A673 (cell line): ENCODE measurements around the gene DGKH. TPM values are rescaled to one million over a fixed set of nuclear protein-coding genes. Genes with fewer than 3 reads are reported as not detected.

Experiments
- BruUV-seq: library from RNA; stranded (reverse); fragments of 400-500 nt; replicated peaks from 2 replicates; lab custom pipeline; 2021; lab: Mats Ljungman, UMichigan
- CTCF ChIA-PET: fragments of 300-600 bp; sonication (Branson Sonifier 250); formaldehyde crosslinking; loops from one replicate; lab custom pipeline; 2022; ENCODE audit warnings: antibody characterized with exemption; lab: Charles Lee
- POLR2A ChIA-PET: fragments of 300-600 bp; sonication (Branson Sonifier 250); formaldehyde crosslinking; loops from one replicate; lab custom pipeline; 2022; ENCODE audit warnings: antibody characterized with exemption; ENCODE audit not compliant: low non-redundant PET; lab: Charles Lee
- DNase-seq: peaks from one replicate; pipeline ENCODE4 v3.0.0-alpha.2; 2015; ENCODE audit warnings: low spot score
- H3K27ac ChIP-seq: fragments of 200-600 bp; sonication (generic); 2 replicates; pipeline ENCODE4 v1.5.1; 2016; ENCODE audit warnings: mixed run types, low read depth, mild to moderate bottlenecking, mixed read lengths, antibody characterized with exemption, low read length; ENCODE audit not compliant: poor library complexity, severe bottlenecking
- H3K27me3 ChIP-seq: fragments of 200-600 bp; sonication (generic); replicated peaks from 2 replicates; pipeline ENCODE4 v1.6.1; 2017; ENCODE audit warnings: mixed run types, low read depth, mild to moderate bottlenecking, mixed read lengths, antibody characterized with exemption, low read length; ENCODE audit not compliant: insufficient read depth, poor library complexity
- H3K36me3 ChIP-seq: fragments of 200-600 bp; sonication (generic); 2 replicates; pipeline ENCODE4 v1.6.1; 2016; ENCODE audit warnings: mixed run types, mild to moderate bottlenecking, mixed read lengths, antibody characterized with exemption, low read length; ENCODE audit not compliant: insufficient read depth, poor library complexity, severe bottlenecking
- H3K4me1 ChIP-seq: fragments of 200-600 bp; sonication (generic); 2 replicates; pipeline ENCODE4 v1.6.1; 2017; ENCODE audit warnings: mixed run types, mild to moderate bottlenecking, mixed read lengths, antibody characterized with exemption, low read length; ENCODE audit not compliant: insufficient read depth, poor library complexity, severe bottlenecking
- H3K4me3 ChIP-seq: fragments of 200-600 bp; sonication (generic); 2 replicates; pipeline ENCODE4 v1.5.1; 2016; ENCODE audit warnings: low read depth, mixed run types, mild to moderate bottlenecking, mixed read lengths, low read length; ENCODE audit not compliant: poor library complexity, severe bottlenecking
- H3K9me3 ChIP-seq: fragments of 200-600 bp; sonication (generic); 2 replicates; pipeline ENCODE4 v1.6.1; 2016; ENCODE audit warnings: mixed run types, low read depth, mild to moderate bottlenecking, mixed read lengths, antibody characterized with exemption, low read length; ENCODE audit not compliant: poor library complexity, severe bottlenecking
- CTCF ChIP-seq: fragments of 300-800, 200-600 bp; sonication (generic); conservative IDR thresholded peaks from 2 replicates; pipeline ENCODE4 v1.5.1; 2017; ENCODE audit warnings: low read depth, mild to moderate bottlenecking, antibody characterized with exemption, low read length, moderate library complexity, mixed read lengths
- EZH2 ChIP-seq: fragments of 200-600 bp; sonication (generic); IDR thresholded peaks from 2 replicates; pipeline ENCODE4 v1.6.1; 2017; ENCODE audit warnings: borderline replicate concordance, low read depth, mild to moderate bottlenecking, mixed read lengths, antibody characterized with exemption, low read length; ENCODE audit not compliant: poor library complexity, severe bottlenecking
- intact Hi-C: fragments of 100-400 bp; cut with micrococcal nuclease; formaldehyde crosslinking; loops from one replicate; pipeline ENCODE4 v1.10.0; 2022; ENCODE audit not compliant: unreplicated experiment
- total RNA-seq: library from RNA; stranded (reverse); gene quantifications from 2 replicates; pipeline ENCODE4 v1.2.3, GENCODE V29; 2021

DGKH gene
- total RNA-seq, 1 experiment from 2014 or later = 13.8 TPM

- peaks cover 3% of the 10 kb centered on the region for H3K4me1 ChIP-seq
- POLR2A ChIA-PET = no interaction called here
- CTCF ChIA-PET = no interaction called here
- H3K27ac ChIP-seq = no peak overlapping the region
- no peak overlapping the region for H3K4me3 ChIP-seq
- no peak for DNase-seq
- H3K27me3 ChIP-seq = no peaks in the 10 kb centered on the region
- no peaks in the 10 kb centered on the region for H3K9me3 ChIP-seq
- intact Hi-C loops = no loop called here
- TF ChIP-seq EZH2 (no peak), CTCF (no peak)
- H3K36me3 ChIP-seq = no peaks in the 10 kb centered on the region
- no TSS peak for BruUV-seq
Observed at GRCh38 chr13:42259515-42259914, 211.1 kb downstream of the DGKH start.

DNA sequence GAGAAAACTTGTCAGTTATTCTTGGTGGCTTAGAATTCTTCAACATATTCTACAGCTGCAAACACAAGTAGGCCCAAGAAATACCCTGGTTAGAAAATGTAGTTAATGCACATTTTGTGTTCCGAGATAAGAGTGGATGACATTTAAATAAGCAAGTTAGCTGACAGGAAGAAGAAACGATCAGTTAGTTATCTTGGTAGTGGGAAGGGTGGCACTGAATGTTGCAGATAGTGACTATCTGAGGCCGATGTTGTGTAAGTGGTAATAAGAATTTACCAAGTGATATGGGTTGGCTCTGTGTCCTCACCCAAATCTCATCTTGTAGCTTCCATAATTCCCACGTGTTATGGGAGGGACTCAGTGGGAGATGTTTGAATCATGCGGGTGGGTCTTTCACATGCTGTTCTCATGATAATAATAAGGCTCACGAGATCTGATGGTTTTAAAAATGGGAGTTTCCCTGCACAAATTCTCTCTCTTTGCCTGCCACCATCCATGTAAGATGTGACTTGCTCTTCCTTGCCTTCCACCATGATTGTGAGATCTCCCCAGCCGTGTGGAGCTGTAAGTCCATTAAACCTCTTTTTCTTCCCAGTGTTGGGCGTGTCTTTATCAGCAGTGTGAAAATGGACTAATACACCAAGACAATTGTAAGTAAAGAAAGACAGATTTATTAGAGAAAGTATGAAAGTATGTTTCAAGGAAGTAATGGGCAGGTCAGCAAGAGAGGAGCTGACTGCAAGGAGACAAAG is 212.6 kb downstream of the DGKH start:
- POLR2A ChIA-PET = no interaction called here
- Histone ChIP-seq H3K36me3 (no peaks in the 10 kb centered on the region), H3K27me3 (no peaks in the 10 kb centered on the region), H3K27ac (no peak overlapping the region), H3K4me3 (no peak overlapping the region), H3K4me1 (peaks cover 12% of the 10 kb centered on the region), H3K9me3 (no peaks in the 10 kb centered on the region)
- CTCF ChIA-PET = no interaction called here
- TF ChIP-seq EZH2 (no peak), CTCF (no peak)
- intact Hi-C loops = no loop called here
- no peak for DNase-seq
- no TSS peak for BruUV-seq

- TF ChIP-seq CTCF (no peak), EZH2 (no peak)
- POLR2A ChIA-PET = no interaction called here
- H3K4me1 ChIP-seq = peaks cover 21% of the 10 kb centered on the region
- no TSS peak for BruUV-seq
- no peak overlapping the region for H3K4me3 ChIP-seq
- H3K27me3 ChIP-seq = no peaks in the 10 kb centered on the region
- peak; percentile 75 for DNase-seq
- peaks cover 11% of the 10 kb centered on the region for H3K9me3 ChIP-seq
- H3K36me3 ChIP-seq = no peaks in the 10 kb centered on the region
- CTCF ChIA-PET = no interaction called here
- peak overlapping the region; percentile 56 for H3K27ac ChIP-seq
- intact Hi-C loops = no loop called here
Observed at GRCh38 chr13:42266473-42266872, 218.0 kb downstream of the DGKH start.
